ENCODE results near the gene VKORC1. TPM values are rescaled to one million over a fixed set of nuclear protein-coding genes. Genes with fewer than 3 reads are reported as not detected.

VKORC1 gene
- total and polyA plus RNA-seq, 2 of the 8 experiments (the other 6 are each of a cell fraction or from before 2014, with no cell fraction given) = 84.1 to 483 TPM

DNA sequence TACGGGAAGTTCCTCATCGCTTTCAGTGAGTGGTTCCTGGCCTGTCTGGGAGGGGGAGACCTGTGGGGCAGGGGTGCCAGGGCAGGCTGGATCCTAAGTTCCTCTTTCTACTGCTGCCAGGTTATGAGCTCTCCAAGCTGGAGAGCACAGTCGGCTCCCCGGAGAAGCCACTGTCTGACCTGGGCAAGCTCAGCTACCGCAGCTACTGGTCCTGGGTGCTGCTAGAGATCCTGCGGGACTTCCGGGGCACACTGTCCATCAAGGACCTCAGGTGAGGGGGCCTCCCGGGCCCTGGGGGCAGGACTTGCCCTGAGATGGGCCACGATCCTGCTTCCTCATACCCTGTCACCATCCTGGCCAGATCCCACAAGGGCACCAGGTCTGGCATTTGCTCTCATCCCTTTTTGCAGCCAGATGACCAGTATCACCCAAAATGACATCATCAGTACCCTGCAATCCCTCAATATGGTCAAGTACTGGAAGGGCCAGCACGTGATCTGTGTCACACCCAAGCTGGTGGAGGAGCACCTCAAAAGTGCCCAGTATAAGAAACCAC is 35.8 kb upstream of the VKORC1 start:
- FAIRE-seq (no peak), DNase-seq (ENCODE audit: low read depth in 1 of 2, low spot score in 2 of 2) (no peak)
- TF ChIP-seq KDM5A (IDR thresholded peaks at IDR 0.05; ENCODE audit: low read length) = no peak
- peaks cover 4% of the 10 kb centered on the region for H3K79me1 ChIP-seq (ENCODE audit: low read depth, low read length)
- no peak overlapping the region for H3K56ac ChIP-seq (replicated peaks; ENCODE audit: insufficient read length, low read depth, low read length)
- peaks cover 4 to 6% of the 10 kb centered on the region in 2 experiments for H4K20me1 ChIP-seq (replicated peaks in 1 of 2; ENCODE audit: control insufficient read depth in 1 of 2, insufficient read depth in 2 of 2, low read length in 2 of 2)
- peaks cover 14 to 27% (median 19%) of the 10 kb centered on the region in 4 experiments for H3K36me3 ChIP-seq (ENCODE audit: control insufficient read depth in 2 of 4, insufficient read depth in 4 of 4, low read length in 3 of 4)
- peak overlapping the region; percentile 34; the same call in 1 of the 2 replicates for H2BK15ac ChIP-seq (ENCODE audit: low read length)
- no peaks in the 10 kb centered on the region for H3K9me3 ChIP-seq (ENCODE audit: insufficient read depth in 2 of 2, low read depth in 1 of 2, low read length in 1 of 2)
- no peak overlapping the region for H2AK5ac ChIP-seq (ENCODE audit: low read depth, low read length)
- peak overlapping the region; percentile 8; the same call in 1 of the 2 replicates for H4K8ac ChIP-seq (ENCODE audit: extremely low read depth, insufficient read depth, low read length)
- peak overlapping the region in 1 of 2 experiments; percentile 2; a peak in 1 of 4 replicates for H3K4me2 ChIP-seq (ENCODE audit: insufficient read depth in 1 of 2, low read depth in 2 of 2, low read length in 2 of 2)
- peak overlapping the region; percentile 70; the same call in 1 of the 2 replicates for H3K27ac ChIP-seq (ENCODE audit: low read depth, low read length)
- ChIA-PET CTCF (ENCODE audit: partially characterized antibody) (interaction anchor here (1.0 to 1.7 kb wide), 4 partner anchors 11 to 38 kb away, joined by 3 to 6 read pairs (median 4); no protein-coding TSS in a partner anchor), POLR2A (ENCODE audit: partially characterized antibody) (interaction anchor here (0.8 to 34.9 kb wide), 8 partner anchors 6 to 147 kb away, joined by 3 to 713 read pairs (median 8); partner anchors contain the start of genes BCKDK, FUS, KAT8 and PRSS36)
- peak overlapping the region; percentile 56 for H4K5ac ChIP-seq (ENCODE audit: insufficient read length, low read depth, low read length)
- H4K91ac ChIP-seq (replicated peaks; ENCODE audit: insufficient read length, low read length) = peak overlapping the region; percentile 14
- H2BK12ac ChIP-seq (ENCODE audit: low read depth, low read length) = peak overlapping the region; percentile 29; the same call in 1 of the 2 replicates
- H3K23me2 ChIP-seq (ENCODE audit: low read depth, low read length) = peaks cover 11% of the 10 kb centered on the region
- H2BK5ac ChIP-seq (ENCODE audit: low read depth, low read length) = peak overlapping the region; percentile 66; the same call in 1 of the 2 replicates
- no peak overlapping the region for H3K23ac ChIP-seq (ENCODE audit: insufficient read length)
- peaks cover 0 to 19% of the 10 kb centered on the region in 2 experiments; a peak in 2 of 4 replicates for H3K79me2 ChIP-seq (ENCODE audit: control insufficient read depth in 1 of 2, insufficient read depth in 2 of 2, low read length in 2 of 2)
- H2BK120ac ChIP-seq (replicated peaks; ENCODE audit: low read depth, low read length) = no peak overlapping the region
- peaks cover 0 to 33% (median 27%) of the 10 kb centered on the region in 4 experiments; a peak in 6 of 7 replicates for H3K4me1 ChIP-seq (replicated peaks in 1 of 4; ENCODE audit: control insufficient read depth in 3 of 4, insufficient read depth in 4 of 4, low read length in 3 of 4)
- no peaks in the 10 kb centered on the region for H3K27me3 ChIP-seq (replicated peaks in 1 of 4; ENCODE audit: control insufficient read depth in 3 of 4, extremely low read depth in 1 of 4, insufficient read depth in 3 of 4, low read length in 3 of 4)
- H3K9ac ChIP-seq (replicated peaks in 1 of 4; ENCODE audit: extremely low read depth in 1 of 4, low read depth in 3 of 4, low read length in 3 of 4) = peak overlapping the region in 2 of 4 experiments; percentile 2 to 27; a peak in 2 of 7 replicates
- no peak overlapping the region for H2AFZ ChIP-seq (ENCODE audit: low read length)
- H2BK20ac ChIP-seq (ENCODE audit: low read length) = no peak overlapping the region
- 0 out of 8 replicates have a peak overlapping the region, but pooled peaks of 1 of the 4 experiments have one; percentile 11 for H3K4me3 ChIP-seq (ENCODE audit: extremely low read depth in 1 of 4, insufficient read depth in 2 of 4, low read depth in 3 of 4, low read length in 4 of 4)
- no peak overlapping the region for H3K4ac ChIP-seq (replicated peaks; ENCODE audit: insufficient read length, low read depth, low read length)
- no peak overlapping the region for H3K14ac ChIP-seq (ENCODE audit: insufficient read length)
- H3K18ac ChIP-seq (ENCODE audit: extremely low read depth, low read length) = peak overlapping the region; percentile 15; the same call in 1 of the 2 replicates
- WGBS, 2 experiments (ENCODE audit: extremely low coverage in 1 of 2, insufficient coverage in 1 of 2, insufficient read length in 1 of 2, insufficient replicate concordance in 2 of 2, low coverage in 1 of 2, low lambda C conversion rate in 2 of 2, missing lambda C conversion rate in 1 of 2) = 89% methylated on average over 10 of the region's 10 CpGs; no CpG with 5 or more reads in 1 of the 2 experiments
